GM19023 (cell line): ENCODE results near the gene UCK2.
A peak's percentile ranks its signal among the peaks of the same experiment; 100 is the strongest.

Experiments
- ATAC-seq: cut with Tn5 transposase; IDR thresholded peaks from one replicate; pipeline ENCODE4 v1.9.1; 2021; ENCODE audit warnings: mild to moderate bottlenecking, moderate library complexity; ENCODE audit not compliant: unreplicated experiment

Gene UCK2

GRCh38 chr1:165877411-165877810 lies 50.0 kb downstream of the UCK2 start:
- ATAC-seq: no peak

DNA sequence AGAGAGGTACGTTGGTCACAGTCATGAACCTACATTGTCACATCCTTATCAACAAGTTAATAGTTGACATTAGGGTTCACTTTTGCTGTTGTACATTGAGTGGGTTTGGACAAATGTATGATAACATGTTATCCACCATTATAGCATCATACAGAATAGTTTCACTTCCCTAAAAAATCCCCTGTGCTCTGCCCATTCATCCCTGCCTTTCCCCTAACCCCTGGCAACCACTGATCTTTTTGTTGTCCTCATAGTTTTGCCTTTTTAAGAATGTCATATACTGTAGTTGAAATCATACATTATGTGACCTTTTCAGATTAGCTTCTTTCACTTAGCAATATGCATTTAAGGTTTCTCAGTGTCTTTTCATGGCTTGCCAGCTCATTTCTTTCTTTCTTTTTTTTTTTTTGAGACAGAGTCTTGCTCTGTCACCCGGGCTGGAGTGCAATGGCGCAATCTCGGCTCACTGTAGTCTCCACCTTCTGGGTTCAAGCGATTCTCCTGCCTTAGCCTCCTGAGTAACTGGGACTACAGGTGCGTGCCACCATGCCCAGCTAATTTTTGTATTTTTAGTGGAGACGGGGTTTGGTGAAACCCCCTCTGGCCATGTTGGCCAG lies 50.6 kb downstream of the UCK2 start:
- peak; percentile 60 for ATAC-seq

DNA sequence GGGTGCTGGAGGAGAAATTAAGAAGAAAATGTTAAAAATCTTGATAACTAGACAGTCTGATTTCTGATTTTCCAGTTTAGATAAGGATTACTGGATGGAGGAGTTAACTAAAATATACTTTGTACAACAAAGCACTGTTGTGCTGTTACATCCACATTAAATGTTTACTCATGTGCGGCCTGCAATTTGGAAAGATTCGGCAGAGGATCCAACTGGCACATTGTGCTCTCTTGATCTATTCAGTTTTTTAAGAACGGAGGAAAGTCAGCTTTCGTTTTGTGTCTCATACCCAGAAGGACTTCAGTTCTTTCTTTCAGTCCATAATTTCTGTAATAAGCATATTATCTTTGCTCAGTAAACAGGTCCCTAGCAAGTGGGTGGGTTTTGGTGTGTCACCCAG lies 52.5 kb downstream of the UCK2 start:
- no peak for ATAC-seq

- ATAC-seq: no peak
Measured at GRCh38 chr1:165880993-165881392, 53.6 kb downstream of the UCK2 start.

GRCh38 chr1:165882168-165882837 lies 54.9 kb downstream of the UCK2 start:
- ATAC-seq: no peak

DNA sequence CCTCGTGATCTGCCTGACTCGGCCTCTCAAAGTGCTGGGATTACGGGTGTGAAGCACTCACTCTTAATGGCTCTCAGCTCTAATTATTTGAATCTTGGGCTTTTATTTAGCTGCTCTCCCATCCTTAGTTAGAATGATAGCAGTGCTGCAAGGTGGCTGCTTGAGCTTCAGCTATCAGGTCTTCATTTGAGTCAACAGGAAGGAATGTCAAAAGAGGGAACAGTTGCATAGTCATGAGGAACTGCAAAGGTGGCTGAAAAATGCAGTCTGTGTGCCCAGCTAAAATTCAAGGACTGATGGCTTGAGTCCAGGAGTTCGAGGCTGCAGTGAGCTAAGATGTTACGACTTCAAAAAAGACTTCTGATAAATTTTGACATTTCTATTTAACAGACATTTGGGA lies 55.6 kb downstream of the UCK2 start:
- ATAC-seq: no peak

- no peak for ATAC-seq
Measured at GRCh38 chr1:165884009-165884689, 56.7 kb downstream of the UCK2 start.

DNA sequence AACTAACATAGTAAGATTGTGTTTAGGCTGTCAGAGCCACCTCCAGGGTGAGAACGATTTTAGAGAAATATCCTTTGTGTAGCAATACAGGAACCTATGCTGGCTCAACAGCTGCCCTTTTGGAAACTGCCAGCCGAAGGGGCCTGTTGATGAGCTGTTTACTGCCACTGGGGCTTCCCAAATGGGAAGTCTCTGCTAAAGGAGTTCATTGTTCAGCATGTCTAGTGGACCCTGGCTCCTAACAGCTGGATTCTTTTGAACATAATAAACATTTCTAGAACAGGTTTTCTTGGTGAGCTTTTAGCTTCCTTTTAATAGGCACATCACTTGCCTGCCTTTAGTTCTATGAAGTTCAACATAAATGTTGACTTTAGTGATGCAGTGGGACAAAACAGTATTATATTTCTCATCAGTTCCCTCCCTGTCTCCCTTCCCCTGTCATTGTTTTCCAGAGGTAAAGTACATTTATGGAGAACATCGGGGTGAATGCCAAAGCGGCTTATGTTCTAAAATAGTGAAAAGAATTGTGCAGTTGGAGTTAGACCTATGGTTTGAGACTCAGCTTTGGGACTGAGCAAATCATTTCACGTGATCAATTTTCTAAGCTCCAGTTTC lies 57.4 kb downstream of the UCK2 start:
- ATAC-seq: peak; percentile 45

- no peak for ATAC-seq
Measured at GRCh38 chr1:165885305-165885694, 57.9 kb downstream of the UCK2 start.

- ATAC-seq: no peak
Measured at GRCh38 chr1:165886193-165886592, 58.8 kb downstream of the UCK2 start.

DNA sequence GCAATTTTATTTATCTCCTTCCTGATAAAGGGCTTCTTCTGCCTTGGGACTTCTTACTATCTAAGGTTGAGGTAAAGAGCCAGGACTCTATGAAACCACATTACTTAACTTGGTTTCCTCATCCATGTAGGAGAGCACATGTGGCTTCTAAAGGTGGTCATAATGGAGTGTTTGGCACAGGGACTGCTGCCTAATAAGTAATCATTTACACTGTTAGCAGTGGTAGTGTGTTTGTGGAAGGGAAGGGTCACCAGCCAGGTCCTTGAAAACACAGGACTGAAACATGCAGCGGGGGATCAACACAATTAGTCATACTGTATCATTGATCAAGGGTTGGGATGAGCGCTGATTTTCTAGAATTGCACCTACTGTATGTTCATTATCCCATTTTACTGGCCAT lies 59.6 kb downstream of the UCK2 start:
- no peak for ATAC-seq

DNA sequence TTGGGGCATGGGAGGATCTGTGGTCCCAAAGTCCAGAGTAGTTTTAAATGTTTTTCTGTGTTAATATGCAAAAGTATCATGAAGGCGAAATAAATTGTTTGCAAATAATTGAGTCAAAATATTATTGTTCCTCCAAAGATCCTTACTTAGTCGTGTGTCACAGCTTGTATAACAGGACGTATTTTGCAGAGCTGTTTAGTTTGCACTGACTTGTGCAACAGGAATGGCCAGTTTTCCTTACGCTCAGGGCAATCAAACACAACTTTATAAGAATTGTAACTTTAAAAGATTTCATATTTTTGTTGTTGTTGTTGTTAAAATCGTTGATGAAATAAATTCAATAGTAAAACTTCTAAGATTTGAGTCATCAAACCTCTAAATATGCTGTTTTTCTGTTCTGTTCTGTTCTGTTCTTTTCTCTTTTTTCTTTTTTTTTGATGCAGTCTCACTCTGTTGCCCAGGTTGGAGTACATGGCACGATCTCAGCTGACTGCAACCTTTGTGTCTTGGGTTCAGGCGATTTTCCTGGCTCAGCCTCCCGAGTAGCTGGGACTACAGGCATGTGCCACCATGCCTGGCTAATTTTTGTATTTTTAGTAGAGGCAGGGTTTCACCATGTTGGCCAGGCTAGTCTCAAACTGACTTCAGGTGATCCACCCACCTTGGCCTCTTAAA lies 60.6 kb downstream of the UCK2 start:
- ATAC-seq: no peak

DNA sequence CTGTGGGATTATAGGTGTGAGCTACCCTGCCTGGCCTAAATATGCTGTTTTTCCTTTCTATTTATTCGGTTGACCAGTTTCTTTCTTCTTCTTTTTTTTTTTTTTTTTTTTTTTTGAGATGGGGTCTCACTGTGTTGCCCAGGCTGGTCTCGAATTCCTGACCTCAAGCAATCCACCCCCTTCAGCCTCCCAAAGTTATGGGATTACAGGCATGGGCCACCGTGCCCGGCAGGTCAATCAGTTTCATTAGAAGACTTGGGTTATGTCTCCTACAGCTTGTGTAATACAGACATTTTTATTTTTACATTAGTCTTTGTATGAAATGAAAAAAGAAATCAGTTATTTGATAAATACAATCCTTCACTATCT lies 61.1 kb downstream of the UCK2 start:
- ATAC-seq: no peak

DNA sequence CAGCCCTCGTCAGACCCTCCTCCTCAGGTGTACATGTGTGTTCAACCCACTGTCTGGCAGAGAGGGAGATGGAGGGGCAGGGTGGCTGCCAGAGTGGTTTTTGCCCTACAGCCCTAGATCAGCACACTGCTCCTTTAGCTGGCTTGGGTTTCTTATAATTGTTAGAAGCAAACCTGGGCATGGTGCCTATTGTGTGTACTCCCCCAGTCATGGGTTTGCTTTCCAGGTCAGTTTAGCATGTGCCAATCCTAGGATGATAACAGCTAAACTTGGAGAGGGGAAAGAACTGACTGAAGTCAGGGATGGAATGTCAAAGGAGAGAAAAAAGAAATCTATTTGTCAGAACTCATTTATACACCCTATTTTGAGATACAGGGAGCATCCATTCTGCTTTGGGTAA lies 63.3 kb downstream of the UCK2 start:
- no peak for ATAC-seq

DNA sequence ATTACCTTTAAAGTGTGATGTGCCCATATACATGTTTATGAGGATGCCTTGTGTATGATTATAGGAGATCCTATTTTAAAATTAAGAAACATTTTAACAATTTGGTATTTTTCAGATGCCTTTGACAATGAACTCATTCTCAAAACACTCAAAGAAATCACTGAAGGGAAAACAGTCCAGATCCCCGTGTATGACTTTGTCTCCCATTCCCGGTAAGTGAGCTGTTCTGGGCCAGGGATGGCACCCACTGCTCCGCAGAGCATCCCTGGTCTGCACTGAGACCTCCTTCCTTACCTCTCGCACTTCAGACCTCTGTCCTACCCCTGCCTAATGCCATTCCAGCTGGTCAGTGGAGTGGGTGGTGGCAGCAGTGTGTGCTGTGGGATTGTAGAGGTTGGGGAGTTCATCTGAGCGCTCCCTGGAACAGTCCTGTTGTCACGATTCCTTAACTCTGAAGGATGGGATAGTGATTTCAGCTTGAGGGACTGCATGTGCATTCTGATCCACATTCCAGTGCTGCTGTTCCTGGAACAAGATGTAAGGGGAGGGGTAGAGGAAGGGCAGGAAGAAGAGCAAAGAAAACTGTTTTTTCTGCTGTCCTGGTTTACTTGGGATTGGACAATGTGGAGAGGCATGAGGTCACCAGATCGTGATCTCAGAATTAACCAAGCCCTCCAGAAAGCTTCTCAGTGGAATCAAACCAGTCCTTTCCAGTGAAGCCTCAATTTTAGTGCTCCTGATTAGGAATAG lies 63.9 kb downstream of the UCK2 start:
- ATAC-seq: no peak

GRCh38 chr1:165892935-165893334 lies 65.5 kb downstream of the UCK2 start:
- ATAC-seq: no peak

GRCh38 chr1:165893507-165893906 lies 66.1 kb downstream of the UCK2 start:
- no peak for ATAC-seq

- ATAC-seq: no peak
Measured at GRCh38 chr1:165894591-165894990, 67.2 kb downstream of the UCK2 start.

- ATAC-seq: no peak
Measured at GRCh38 chr1:165895451-165895871, 68.0 kb downstream of the UCK2 start.

GRCh38 chr1:165896277-165896676 lies 68.9 kb downstream of the UCK2 start:
- ATAC-seq: no peak
